Breast epithelium (tissue), 3 donors: ENCODE measurements around the gene CFAP97D2.

ENCODE experiments used
- CTCF ChIP-seq, 3 donors: fragments of 450-650 bp; IDR thresholded peaks; one replicate each; pipeline ENCODE4 v1.5.1; 2016 to 2017; ENCODE audit warnings: antibody characterized with exemption in 3 of 3, mild to moderate bottlenecking in 3 of 3, moderate library complexity in 3 of 3
- POLR2A ChIP-seq: fragments of 450-650 bp; IDR thresholded peaks from one replicate; pipeline ENCODE4 v1.6.1; 2016; ENCODE audit warnings: antibody characterized with exemption, mild to moderate bottlenecking, moderate library complexity
- POLR2AphosphoS5 ChIP-seq, 3 donors: sonication (generic); formaldehyde crosslinking; IDR thresholded peaks; one replicate each; pipeline ENCODE4 v1.6.1; 2017; ENCODE audit warnings: antibody characterized with exemption in 3 of 3

GRCh38 chr13:114249077-114249476, 70.0 kb downstream of the CFAP97D2 start:
- TF ChIP-seq POLR2A (no peak), CTCF (IDR thresholded peaks at IDR 0.05) (no peak), POLR2AphosphoS5 (IDR thresholded peaks at IDR 0.05) (no peak)
